HepG2 (cell line): Measurements from ENCODE around the gene TMEM187. TPM values are rescaled to one million over a fixed set of nuclear protein-coding genes. Genes with fewer than 3 reads are reported as not detected.

Experiments used
- ATAD3A ChIP-seq: sonication (generic); formaldehyde crosslinking; IDR thresholded peaks from 2 replicates; pipeline ENCODE4 v1.4.0; 2020; ENCODE audit warnings: missing genetic modification reagents
- DPF2 ChIP-seq: sonication (generic); formaldehyde crosslinking; IDR thresholded peaks from 2 replicates; pipeline ENCODE4 v1.4.0; 2020; ENCODE audit warnings: mild to moderate bottlenecking, low read depth, missing genetic modification reagents, borderline replicate concordance
- FOXK2 ChIP-seq: fragments of 450-650 bp; IDR thresholded peaks from 2 replicates; pipeline ENCODE4 v1.6.1; 2016
- HHEX ChIP-seq: IDR thresholded peaks from 2 replicates; pipeline ENCODE4 v1.6.1; 2016; ENCODE audit warnings: control low read depth
- HNRNPL ChIP-seq: fragments of 200-400 bp; formaldehyde crosslinking; IDR thresholded peaks from 2 replicates; pipeline ENCODE4 v1.6.1; 2017; ENCODE audit warnings: mild to moderate bottlenecking, low read depth, low read length
- JUND ChIP-seq: sonication (generic); formaldehyde crosslinking; IDR thresholded peaks from 2 replicates; pipeline ENCODE4 v1.8.0; 2022; ENCODE audit warnings: mild to moderate bottlenecking, missing genetic modification reagents
- KDM1A ChIP-seq: IDR thresholded peaks from 2 replicates; pipeline ENCODE4 v1.6.1; 2016; ENCODE audit warnings: missing compliant biosample characterization
- POLR2AphosphoS5 ChIP-seq: IDR thresholded peaks from 2 replicates; pipeline ENCODE4 v1.6.1; 2012; ENCODE audit warnings: low read depth, low read length
- PRPF4 ChIP-seq: fragments of 200-400 bp; formaldehyde crosslinking; IDR thresholded peaks from 2 replicates; pipeline ENCODE4 v1.6.1; 2016; ENCODE audit warnings: low read length, low read depth; ENCODE audit not compliant: poor library complexity, severe bottlenecking
- SIN3A ChIP-seq: IDR thresholded peaks from 2 replicates; pipeline ENCODE4 v1.6.1; 2011; ENCODE audit warnings: low read depth, mild to moderate bottlenecking, control low read depth, low read length, borderline replicate concordance
- ZFY ChIP-seq: sonication (generic); formaldehyde crosslinking; IDR thresholded peaks from 2 replicates; pipeline ENCODE4 v1.4.0; 2020; ENCODE audit warnings: missing genetic modification reagents
- ZNF331 ChIP-seq: sonication (generic); formaldehyde crosslinking; IDR thresholded peaks from 2 replicates; pipeline ENCODE4 v1.4.0; 2020; ENCODE audit warnings: missing genetic modification reagents
- ZNF383 ChIP-seq: sonication (generic); formaldehyde crosslinking; IDR thresholded peaks from 2 replicates; pipeline ENCODE4 v1.4.0; 2020; ENCODE audit warnings: missing genetic modification reagents, mild to moderate bottlenecking, borderline replicate concordance
- ZNF558 ChIP-seq: sonication (generic); formaldehyde crosslinking; IDR thresholded peaks from 2 replicates; pipeline ENCODE4 v1.9.0; 2022; ENCODE audit warnings: mild to moderate bottlenecking, missing genetic modification reagents, borderline replicate concordance
- ZNF589 ChIP-seq: sonication (generic); formaldehyde crosslinking; conservative IDR thresholded peaks from 2 replicates; pipeline ENCODE4 v1.8.0; 2022; ENCODE audit warnings: mild to moderate bottlenecking, moderate library complexity, missing genetic modification reagents
- ZNF615 ChIP-seq: sonication (generic); formaldehyde crosslinking; IDR thresholded peaks from 2 replicates; pipeline ENCODE4 v1.5.0; 2020; ENCODE audit warnings: mild to moderate bottlenecking, missing genetic modification reagents, borderline replicate concordance
- ZNF761 ChIP-seq: sonication (generic); formaldehyde crosslinking; conservative IDR thresholded peaks from 2 replicates; pipeline ENCODE4 v1.4.0; 2020; ENCODE audit warnings: mild to moderate bottlenecking, missing genetic modification reagents
- polyA plus RNA-seq, 8 experiments: library from polyadenylated mRNA; depleted of rRNA in 3 of 8; stranded (reverse) in 7 of 8; unstranded in 1 of 8; fragments of >200 nt; fragmentation: Illumina TruSeq in 4 of 8; extraction: Trizol in 4 of 8; gene quantifications; 2 replicates each; pipeline versions ENCODE4 v1.2.1 to v1.2.3, GENCODE V29; 2011 to 2016; ENCODE audit warnings: low read depth in 4 of 8, missing spikeins in 1 of 8, mixed read lengths in 1 of 8; ENCODE audit not compliant: insufficient read depth in 1 of 8
- total RNA-seq, 5 experiments: library from RNA; depleted of rRNA; stranded (reverse); fragments of >200 nt; fragmentation: Illumina TruSeq; extraction: Trizol; gene quantifications; 2 replicates each; pipeline ENCODE4 v1.2.3, GENCODE V29; 2016; ENCODE audit warnings: low read depth in 1 of 5
- TF ChIP-seq, protein P1 (sequence below): sonication (generic); formaldehyde crosslinking; IDR thresholded peaks from 2 replicates; pipeline ENCODE4 v1.9.0; 2021; ENCODE audit warnings: missing genetic modification reagents, borderline replicate concordance
- TF ChIP-seq, protein P2 (sequence below): sonication (generic); IDR thresholded peaks from 2 replicates; pipeline ENCODE4 v1.6.1; 2016; ENCODE audit warnings: low read depth, borderline replicate concordance
- TF ChIP-seq, protein P3 (sequence below): sonication (generic); formaldehyde crosslinking; IDR thresholded peaks from 2 replicates; pipeline ENCODE4 v1.9.0; 2021; ENCODE audit warnings: mild to moderate bottlenecking, missing genetic modification reagents
- TF ChIP-seq, protein P4 (sequence below): IDR thresholded peaks from 2 replicates; pipeline ENCODE4 v1.6.1; 2012; ENCODE audit warnings: inconsistent platforms

The TMEM187 gene
- total and polyA plus RNA-seq, 2 of the 13 experiments (the other 11 are each of a cell fraction or from before 2014, with no cell fraction given): 2.2 to 6.2 TPM

DNA sequence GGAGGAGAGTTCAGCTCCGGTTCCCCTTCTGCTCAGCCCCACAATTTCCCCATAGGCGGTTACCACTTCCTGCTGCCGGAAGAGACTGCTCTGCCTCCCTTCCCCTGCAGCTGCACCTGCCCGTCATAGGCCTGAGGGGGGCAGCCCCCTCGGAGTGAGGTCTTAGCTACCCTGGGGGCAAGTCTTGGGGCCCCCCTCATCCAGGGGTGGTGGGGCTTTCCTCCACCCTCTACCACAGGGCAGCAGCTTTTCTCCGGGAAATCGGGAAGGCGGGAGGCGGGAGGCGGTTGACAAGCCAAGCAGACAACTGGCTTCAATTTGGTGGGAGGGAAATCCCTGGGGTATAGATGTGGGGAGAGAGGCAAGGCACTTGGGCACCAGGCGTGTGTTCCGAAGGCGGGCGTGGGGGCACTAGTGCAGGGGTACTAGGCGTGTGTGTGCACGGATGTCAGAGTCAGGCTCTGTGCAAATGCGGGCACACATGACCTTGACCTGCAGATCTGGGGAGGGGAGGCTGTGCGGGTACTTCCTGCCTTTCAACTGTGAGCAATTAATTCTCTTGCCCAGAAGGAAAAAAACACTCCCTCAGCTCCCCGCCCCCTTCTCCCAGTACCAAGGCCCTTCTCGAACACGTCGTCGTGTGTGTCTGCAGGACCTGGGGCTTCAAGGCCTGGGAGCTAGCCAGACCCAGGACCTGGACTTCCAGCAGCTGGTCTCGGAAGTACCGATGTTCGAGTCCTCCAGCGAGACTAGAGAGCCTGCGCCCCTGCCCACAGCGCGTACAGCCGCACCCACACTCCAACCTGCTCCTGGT lies 45.5 kb upstream of the TMEM187 start (continued):
- TF ChIP-seq, protein P1, sequence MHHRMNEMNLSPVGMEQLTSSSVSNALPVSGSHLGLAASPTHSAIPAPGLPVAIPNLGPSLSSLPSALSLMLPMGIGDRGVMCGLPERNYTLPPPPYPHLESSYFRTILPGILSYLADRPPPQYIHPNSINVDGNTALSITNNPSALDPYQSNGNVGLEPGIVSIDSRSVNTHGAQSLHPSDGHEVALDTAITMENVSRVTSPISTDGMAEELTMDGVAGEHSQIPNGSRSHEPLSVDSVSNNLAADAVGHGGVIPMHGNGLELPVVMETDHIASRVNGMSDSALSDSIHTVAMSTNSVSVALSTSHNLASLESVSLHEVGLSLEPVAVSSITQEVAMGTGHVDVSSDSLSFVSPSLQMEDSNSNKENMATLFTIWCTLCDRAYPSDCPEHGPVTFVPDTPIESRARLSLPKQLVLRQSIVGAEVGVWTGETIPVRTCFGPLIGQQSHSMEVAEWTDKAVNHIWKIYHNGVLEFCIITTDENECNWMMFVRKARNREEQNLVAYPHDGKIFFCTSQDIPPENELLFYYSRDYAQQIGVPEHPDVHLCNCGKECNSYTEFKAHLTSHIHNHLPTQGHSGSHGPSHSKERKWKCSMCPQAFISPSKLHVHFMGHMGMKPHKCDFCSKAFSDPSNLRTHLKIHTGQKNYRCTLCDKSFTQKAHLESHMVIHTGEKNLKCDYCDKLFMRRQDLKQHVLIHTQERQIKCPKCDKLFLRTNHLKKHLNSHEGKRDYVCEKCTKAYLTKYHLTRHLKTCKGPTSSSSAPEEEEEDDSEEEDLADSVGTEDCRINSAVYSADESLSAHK (CRISPR knock-in tag): no peak
- TF ChIP-seq ZFY (CRISPR knock-in tag): no peak
- no peak for TF ChIP-seq ZNF589 (CRISPR knock-in tag)
- no peak for TF ChIP-seq KDM1A
- TF ChIP-seq, protein P2, sequence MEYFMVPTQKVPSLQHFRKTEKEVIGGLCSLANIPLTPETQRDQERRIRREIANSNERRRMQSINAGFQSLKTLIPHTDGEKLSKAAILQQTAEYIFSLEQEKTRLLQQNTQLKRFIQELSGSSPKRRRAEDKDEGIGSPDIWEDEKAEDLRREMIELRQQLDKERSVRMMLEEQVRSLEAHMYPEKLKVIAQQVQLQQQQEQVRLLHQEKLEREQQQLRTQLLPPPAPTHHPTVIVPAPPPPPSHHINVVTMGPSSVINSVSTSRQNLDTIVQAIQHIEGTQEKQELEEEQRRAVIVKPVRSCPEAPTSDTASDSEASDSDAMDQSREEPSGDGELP: peak; percentile 6; the same call in 1 of the 2 replicates
- TF ChIP-seq HHEX (CRISPR knock-in tag): no peak
- TF ChIP-seq ZNF615 (CRISPR knock-in tag): no peak
- no peak for TF ChIP-seq PRPF4
- TF ChIP-seq SIN3A: 0 out of 2 replicates have a peak, but pooled peaks have one; percentile 33
- TF ChIP-seq ZNF558 (CRISPR knock-in tag): no peak
- no peak for TF ChIP-seq ZNF331 (CRISPR knock-in tag)
- no peak for TF ChIP-seq ZNF383 (CRISPR knock-in tag)
- no peak for TF ChIP-seq DPF2 (CRISPR knock-in tag)
- no peak for TF ChIP-seq FOXK2
- no peak for TF ChIP-seq ZNF761 (CRISPR knock-in tag)
- TF ChIP-seq JUND (CRISPR knock-in tag): no peak
- TF ChIP-seq, protein P3, sequence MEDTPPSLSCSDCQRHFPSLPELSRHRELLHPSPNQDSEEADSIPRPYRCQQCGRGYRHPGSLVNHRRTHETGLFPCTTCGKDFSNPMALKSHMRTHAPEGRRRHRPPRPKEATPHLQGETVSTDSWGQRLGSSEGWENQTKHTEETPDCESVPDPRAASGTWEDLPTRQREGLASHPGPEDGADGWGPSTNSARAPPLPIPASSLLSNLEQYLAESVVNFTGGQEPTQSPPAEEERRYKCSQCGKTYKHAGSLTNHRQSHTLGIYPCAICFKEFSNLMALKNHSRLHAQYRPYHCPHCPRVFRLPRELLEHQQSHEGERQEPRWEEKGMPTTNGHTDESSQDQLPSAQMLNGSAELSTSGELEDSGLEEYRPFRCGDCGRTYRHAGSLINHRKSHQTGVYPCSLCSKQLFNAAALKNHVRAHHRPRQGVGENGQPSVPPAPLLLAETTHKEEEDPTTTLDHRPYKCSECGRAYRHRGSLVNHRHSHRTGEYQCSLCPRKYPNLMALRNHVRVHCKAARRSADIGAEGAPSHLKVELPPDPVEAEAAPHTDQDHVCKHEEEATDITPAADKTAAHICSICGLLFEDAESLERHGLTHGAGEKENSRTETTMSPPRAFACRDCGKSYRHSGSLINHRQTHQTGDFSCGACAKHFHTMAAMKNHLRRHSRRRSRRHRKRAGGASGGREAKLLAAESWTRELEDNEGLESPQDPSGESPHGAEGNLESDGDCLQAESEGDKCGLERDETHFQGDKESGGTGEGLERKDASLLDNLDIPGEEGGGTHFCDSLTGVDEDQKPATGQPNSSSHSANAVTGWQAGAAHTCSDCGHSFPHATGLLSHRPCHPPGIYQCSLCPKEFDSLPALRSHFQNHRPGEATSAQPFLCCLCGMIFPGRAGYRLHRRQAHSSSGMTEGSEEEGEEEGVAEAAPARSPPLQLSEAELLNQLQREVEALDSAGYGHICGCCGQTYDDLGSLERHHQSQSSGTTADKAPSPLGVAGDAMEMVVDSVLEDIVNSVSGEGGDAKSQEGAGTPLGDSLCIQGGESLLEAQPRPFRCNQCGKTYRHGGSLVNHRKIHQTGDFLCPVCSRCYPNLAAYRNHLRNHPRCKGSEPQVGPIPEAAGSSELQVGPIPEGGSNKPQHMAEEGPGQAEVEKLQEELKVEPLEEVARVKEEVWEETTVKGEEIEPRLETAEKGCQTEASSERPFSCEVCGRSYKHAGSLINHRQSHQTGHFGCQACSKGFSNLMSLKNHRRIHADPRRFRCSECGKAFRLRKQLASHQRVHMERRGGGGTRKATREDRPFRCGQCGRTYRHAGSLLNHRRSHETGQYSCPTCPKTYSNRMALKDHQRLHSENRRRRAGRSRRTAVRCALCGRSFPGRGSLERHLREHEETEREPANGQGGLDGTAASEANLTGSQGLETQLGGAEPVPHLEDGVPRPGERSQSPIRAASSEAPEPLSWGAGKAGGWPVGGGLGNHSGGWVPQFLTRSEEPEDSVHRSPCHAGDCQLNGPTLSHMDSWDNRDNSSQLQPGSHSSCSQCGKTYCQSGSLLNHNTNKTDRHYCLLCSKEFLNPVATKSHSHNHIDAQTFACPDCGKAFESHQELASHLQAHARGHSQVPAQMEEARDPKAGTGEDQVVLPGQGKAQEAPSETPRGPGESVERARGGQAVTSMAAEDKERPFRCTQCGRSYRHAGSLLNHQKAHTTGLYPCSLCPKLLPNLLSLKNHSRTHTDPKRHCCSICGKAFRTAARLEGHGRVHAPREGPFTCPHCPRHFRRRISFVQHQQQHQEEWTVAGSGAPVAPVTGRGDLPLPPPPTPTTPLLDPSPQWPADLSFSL (CRISPR knock-in tag): no peak
- TF ChIP-seq POLR2AphosphoS5: no peak
- TF ChIP-seq, protein P4, sequence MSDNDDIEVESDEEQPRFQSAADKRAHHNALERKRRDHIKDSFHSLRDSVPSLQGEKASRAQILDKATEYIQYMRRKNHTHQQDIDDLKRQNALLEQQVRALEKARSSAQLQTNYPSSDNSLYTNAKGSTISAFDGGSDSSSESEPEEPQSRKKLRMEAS: peak; percentile 17; the same call in 1 of the 2 replicates
- TF ChIP-seq HNRNPL: no peak; the same call in 1 of the 2 replicates
- no peak for TF ChIP-seq ATAD3A (CRISPR knock-in tag)
